Measurements from ENCODE around the gene EFCC1.

EFCC1 gene

DNA sequence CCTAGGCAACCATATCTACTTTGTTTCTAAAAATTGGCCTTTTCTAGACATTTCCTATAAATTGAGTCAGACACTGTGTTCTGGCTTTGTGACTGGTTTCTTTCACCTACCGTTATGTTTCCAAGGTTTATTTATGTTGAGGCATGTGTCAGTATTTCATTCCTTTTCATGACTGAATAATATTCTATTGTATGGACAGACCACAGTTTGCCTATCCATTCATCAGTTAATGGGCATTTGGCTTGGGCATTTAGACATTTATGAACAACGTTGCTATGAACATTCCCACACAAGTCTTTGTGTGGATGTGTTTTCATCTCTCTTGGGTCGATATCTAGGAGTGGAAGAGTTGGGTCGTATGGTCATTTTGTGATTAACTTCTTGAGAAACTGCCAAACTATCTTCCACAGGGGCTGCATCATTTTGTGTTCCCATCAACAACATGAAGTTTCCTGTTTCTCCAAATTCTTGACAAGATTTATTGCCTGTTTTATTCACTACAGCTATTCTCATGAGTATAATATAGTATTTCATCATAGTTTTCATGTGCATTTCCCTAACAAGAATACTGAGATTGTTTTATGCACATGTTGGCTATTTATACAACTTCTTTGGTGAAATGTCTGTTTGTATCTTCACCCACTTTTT is 3.5 kb upstream of the EFCC1 start:
- in situ Hi-C loops (cut with HindIII; ENCODE audit: low pct_unique_long_range_greater_than_20kb, low sequenced_read_pairs), result no loop called here
- no peak for TF ChIP-seq JUND (IDR thresholded peaks at IDR 0.05; ENCODE audit: low read depth)

DNA sequence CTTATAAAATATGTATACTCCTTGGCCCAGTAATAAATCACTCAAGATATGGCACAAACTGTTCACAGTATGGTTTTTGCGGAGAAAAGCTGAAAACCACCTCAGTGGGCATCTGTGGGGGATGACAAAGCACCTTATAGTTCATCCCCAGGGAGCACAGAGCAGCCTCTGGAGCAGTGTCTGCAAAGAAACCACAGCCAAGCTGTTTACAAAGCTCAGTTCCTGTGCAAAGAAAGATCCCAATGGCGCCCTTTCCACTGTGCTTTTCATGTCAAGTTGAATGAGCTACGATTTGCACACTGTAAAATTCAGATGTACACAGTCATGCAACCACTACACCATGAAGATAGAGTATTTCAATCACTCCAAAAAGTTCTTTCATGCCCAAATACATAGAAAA is 2.5 kb upstream of the EFCC1 start:
- DNase-seq (ENCODE audit: low read depth in 1 of 2, low spot score in 1 of 2), result no peak
- no peak for TF ChIP-seq JUND (IDR thresholded peaks at IDR 0.05; ENCODE audit: low read depth)
- in situ Hi-C loops (cut with HindIII; ENCODE audit: low pct_unique_long_range_greater_than_20kb, low sequenced_read_pairs), result no loop called here

More for the DNA sequence above, 3.5 kb upstream of the EFCC1 start:
- DNase-seq (ENCODE audit: low read depth in 1 of 2, low spot score in 1 of 2), result no peak

GRCh38 chr3:128999102-128999501 is 2.0 kb upstream of the EFCC1 start:
- TF ChIP-seq JUND (IDR thresholded peaks at IDR 0.05; ENCODE audit: low read depth), result no peak
- peak; percentile 35 to 82 for DNase-seq (ENCODE audit: low read depth in 1 of 2, low spot score in 1 of 2)
- in situ Hi-C loops (cut with HindIII; ENCODE audit: low pct_unique_long_range_greater_than_20kb, low sequenced_read_pairs), result no loop called here

GRCh38 chr3:129000742-129001100 is 383 bp upstream of the EFCC1 start:
- DNase-seq (ENCODE audit: low read depth in 1 of 2, low spot score in 1 of 2), result no peak
- in situ Hi-C loops (cut with HindIII; ENCODE audit: low pct_unique_long_range_greater_than_20kb, low sequenced_read_pairs), result no loop called here
- no peak for TF ChIP-seq JUND (IDR thresholded peaks at IDR 0.05; ENCODE audit: low read depth)

DNA sequence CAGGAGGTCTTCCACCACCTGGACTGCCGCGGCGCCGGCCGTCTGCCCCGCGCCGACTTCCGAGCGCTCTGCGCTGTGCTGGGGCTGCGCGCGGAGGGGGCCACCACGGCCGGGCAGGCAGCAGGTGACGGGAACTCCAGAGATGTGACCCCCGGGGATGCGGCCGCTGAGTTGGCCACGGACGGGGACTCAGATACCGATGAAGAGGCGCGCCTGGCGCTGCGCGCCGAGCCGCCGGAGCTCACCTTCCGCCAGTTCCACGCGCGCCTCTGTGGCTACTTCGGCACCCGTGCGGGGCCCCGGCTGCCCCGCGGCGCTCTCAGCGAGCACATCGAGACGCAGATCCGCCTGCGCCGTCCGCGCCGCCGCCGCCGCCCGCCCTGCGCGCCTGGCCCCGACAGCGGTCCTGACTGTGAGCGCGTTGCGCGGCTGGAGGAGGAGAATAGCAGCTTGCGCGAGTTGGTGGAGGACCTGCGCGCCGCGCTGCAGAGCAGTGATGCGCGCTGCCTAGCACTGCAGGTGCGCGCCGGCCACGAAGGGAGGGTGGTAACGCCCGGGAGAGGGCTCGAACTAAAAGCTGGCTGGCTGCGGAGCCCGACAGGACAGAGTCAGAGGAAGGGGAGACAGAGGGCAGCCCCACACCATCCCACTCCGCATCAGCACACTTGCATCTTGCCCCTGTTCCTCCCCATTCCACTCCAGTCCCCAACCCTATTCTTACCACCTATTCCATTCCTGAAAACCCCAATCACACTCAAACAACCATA is 885 bp downstream of the EFCC1 start:
- no peak for TF ChIP-seq JUND (IDR thresholded peaks at IDR 0.05; ENCODE audit: low read depth)
- DNase-seq (ENCODE audit: low read depth in 1 of 2, low spot score in 1 of 2), result peak; percentile 48 to 64
- in situ Hi-C loops (cut with HindIII; ENCODE audit: low pct_unique_long_range_greater_than_20kb, low sequenced_read_pairs), result no loop called here

DNA sequence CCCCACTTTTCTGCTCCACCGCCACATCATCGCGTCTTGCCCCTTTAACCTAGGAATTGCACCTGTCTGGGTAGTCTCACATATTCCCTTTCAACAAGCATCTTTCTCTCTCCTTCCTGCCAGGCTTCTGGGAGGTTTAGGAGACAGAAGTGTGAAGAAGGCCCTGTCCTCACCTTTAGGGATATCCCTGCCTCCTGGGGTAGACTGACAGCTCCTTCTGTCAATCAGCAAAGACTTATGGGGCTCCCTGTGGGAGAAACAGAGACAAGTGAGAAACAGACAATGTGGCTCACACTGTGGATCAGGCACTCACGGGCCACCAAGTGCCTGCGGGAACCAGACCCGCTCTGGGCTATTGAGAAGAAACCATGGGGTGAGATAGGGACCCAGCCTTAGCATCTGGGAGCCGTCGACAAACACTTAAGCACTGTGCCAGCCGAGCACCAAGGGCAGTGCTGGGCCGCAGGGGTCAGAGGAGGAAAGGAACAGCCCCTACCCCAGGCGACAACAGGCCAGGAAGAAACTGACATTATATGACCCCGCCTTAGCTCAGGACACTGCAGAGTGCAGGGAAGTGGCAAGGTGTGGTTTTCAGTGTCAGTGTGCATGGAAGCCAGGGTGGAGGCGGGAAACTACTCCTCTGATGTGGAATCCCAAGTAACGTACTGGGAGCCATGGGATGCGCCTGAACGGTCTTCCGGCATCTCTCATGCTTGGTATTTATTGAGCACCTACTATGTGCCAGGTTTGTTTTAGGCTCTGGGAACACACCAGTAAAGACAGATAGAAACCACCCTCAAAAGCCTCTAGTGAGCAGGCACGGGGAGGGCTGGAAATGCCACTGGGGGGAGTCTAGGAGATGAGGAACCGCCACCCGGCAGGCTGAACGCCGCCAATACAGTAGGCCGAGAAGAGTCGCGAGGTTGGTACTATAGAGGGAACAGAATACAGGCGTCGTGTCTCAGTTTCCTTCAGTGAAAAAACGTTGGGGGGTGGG is 1.8 kb downstream of the EFCC1 start:
- in situ Hi-C loops (cut with HindIII; ENCODE audit: low pct_unique_long_range_greater_than_20kb, low sequenced_read_pairs), result no loop called here
- no peak for DNase-seq (ENCODE audit: low read depth in 1 of 2, low spot score in 1 of 2)
- TF ChIP-seq JUND (IDR thresholded peaks at IDR 0.05; ENCODE audit: low read depth), result no peak

DNA sequence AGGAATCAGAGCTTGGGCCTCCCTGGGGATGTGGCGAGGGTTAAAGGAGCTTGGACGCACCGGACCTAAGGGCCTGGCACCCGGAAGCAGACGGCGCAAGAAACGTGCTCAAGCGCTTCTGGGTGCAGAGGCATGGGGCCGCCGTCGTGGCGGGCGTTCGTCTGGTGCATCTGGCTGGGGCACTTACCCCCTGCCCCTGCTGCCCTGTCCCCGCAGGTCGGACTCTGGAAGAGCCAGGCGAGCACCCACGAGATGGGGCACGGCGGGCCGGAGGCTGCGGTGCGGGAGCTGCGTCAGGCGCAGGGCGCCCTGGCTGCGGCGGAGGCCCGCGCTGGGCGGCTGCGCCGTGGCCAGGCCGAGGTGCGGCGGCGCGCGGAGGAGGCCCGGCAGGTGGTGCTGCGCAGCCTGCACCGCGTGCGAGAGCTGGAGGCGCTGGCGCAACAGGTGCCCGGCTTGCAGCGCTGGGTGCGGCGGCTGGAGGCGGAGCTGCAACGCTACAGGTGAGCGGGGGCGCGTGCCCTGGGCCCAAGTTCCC is 2.5 kb downstream of the EFCC1 start:
- in situ Hi-C loops (cut with HindIII; ENCODE audit: low pct_unique_long_range_greater_than_20kb, low sequenced_read_pairs), result no loop called here
- TF ChIP-seq JUND (IDR thresholded peaks at IDR 0.05; ENCODE audit: low read depth), result no peak
- DNase-seq (ENCODE audit: low read depth in 1 of 2, low spot score in 1 of 2), result peak; percentile 79 to 84

DNA sequence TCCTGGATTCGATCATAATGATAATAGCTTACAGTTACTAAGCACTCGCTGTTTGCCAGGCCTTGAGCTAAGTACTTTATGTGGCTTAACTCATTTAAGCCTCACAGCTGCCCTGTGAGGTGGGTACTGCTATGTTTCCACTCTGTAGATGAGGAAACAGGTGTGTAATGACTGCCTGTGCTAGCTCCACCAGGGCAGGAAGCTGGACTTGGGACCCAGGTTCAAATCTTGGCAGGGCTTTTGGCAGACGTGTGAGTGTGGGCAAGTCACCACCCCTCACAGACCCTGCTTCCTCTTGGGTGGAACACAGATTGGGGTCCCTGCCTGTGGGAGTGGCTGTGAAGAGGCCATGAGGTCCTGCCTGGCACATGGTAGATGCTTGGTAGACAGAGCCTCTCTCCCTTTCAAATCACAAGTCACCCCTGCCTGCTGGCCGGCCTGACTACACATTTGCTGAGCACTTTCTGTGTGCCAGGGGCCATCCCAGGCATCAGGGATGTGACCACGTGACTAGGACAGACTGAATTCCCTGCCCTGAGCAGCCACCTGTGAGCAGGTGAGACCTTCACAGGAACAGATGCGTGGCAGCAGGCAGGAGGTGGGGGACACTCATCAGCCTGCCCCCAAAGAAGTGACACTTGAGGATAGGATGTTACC is 3.7 kb downstream of the EFCC1 start:
- TF ChIP-seq JUND (IDR thresholded peaks at IDR 0.05; ENCODE audit: low read depth), result no peak
- in situ Hi-C loops (cut with HindIII; ENCODE audit: low pct_unique_long_range_greater_than_20kb, low sequenced_read_pairs), result no loop called here

DNA sequence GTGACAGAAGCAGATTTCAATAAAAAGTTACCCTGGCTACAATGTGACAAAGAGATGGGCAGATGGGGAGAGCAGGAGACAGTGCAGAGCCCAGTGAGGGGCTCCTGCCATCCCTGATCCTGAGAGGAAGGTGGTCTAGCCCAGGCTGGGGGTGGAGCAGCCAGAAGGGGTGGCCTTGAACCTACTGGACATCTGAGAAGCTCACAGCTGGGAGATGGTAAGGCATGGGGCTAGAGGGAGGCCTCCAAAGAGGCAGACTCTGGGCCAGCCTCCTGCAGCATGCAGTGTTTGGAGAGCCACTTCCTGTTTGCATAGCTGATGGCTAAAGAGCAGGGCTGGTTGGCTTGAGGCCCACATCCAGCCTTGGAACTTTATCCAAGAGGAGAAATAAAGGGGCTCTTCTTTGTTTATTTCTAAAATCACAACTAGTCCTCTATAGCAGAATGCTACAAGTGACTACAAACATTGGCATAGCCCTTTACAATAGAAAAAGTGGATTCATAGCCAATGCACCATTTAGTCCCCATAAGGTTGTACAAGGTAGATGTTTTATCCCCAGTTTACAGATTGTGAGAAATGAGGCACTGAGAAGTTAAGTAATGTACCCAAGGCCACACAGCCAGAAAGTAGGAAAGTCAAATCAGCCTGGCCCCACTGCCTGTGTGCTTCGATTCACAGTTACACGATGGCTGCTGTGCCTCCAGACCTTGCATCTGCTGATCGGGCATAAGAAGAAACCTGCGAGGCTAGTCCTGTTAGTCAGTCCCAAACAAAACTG is 4.6 kb downstream of the EFCC1 start:
- no peak for TF ChIP-seq JUND (IDR thresholded peaks at IDR 0.05; ENCODE audit: low read depth)
- in situ Hi-C loops (cut with HindIII; ENCODE audit: low pct_unique_long_range_greater_than_20kb, low sequenced_read_pairs), result no loop called here
- peak; percentile 39 to 54 for DNase-seq (ENCODE audit: low read depth in 1 of 2, low spot score in 1 of 2)

More for the DNA sequence above, 3.7 kb downstream of the EFCC1 start:
- peak in 1 of 2 experiments; percentile 36 for DNase-seq (ENCODE audit: low read depth in 1 of 2, low spot score in 1 of 2)

GRCh38 chr3:129006864-129007263 is 5.8 kb downstream of the EFCC1 start:
- no peak for TF ChIP-seq JUND (IDR thresholded peaks at IDR 0.05; ENCODE audit: low read depth)
- in situ Hi-C loops (cut with HindIII; ENCODE audit: low pct_unique_long_range_greater_than_20kb, low sequenced_read_pairs), result no loop called here
- DNase-seq (ENCODE audit: low read depth in 1 of 2, low spot score in 1 of 2), result no peak

- no peak for DNase-seq (ENCODE audit: low read depth in 1 of 2, low spot score in 1 of 2)
- no peak for TF ChIP-seq JUND (IDR thresholded peaks at IDR 0.05; ENCODE audit: low read depth)
- in situ Hi-C loops (cut with HindIII; ENCODE audit: low pct_unique_long_range_greater_than_20kb, low sequenced_read_pairs), result no loop called here
These were observed 6.7 kb downstream of the EFCC1 start for GRCh38 chr3:129007792-129008191.

Data from T47D (cell line).